ENCODE data around the gene ZBTB7C. TPM values are rescaled to one million over a fixed set of nuclear protein-coding genes. Genes with fewer than 3 reads are reported as not detected.

Gene ZBTB7C
- total and polyA plus RNA-seq, 9 of the 15 experiments (the other 6 are each of a cell fraction or from before 2014, with no cell fraction given) = not detected

DNA sequence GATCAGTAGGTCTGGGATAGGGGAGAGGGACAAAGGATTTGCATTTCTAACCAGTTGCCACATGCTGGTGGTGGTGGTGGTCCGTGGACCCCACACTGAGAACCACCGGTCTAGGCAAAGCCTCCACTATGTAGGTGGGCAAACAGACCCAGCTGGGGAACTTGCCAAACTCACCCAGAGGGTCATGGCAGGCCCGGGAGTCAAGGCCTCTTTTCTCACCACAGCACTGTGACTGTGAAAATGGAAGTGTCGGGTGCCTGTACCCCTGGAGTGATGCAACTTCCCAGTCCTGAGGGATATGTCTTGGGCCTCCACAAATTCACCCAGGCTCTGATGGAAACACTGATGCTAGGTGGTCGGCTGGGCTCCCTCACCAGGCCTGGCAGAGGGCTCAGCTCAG, 377.5 kb downstream of the ZBTB7C start:
- WGBS (ENCODE audit: insufficient coverage, low coverage, missing lambda C conversion rate) = 3% methylated on average over 4 of the region's 5 CpGs
- no peak for FAIRE-seq
- Histone ChIP-seq H3K9me1 (ENCODE audit: control insufficient read depth, insufficient read depth, low read length) (no peaks in the 10 kb centered on the region), H3K9ac (ENCODE audit: insufficient read depth in 1 of 2, low read depth in 2 of 2, low read length in 2 of 2) (no peak overlapping the region), H3K36me3 (ENCODE audit: control insufficient read depth, insufficient read depth, low read length) (no peaks in the 10 kb centered on the region), H3K4me3 (no peak overlapping the region), H2AFZ (ENCODE audit: low read depth, low read length) (no peak overlapping the region), H4K20me1 (replicated peaks; ENCODE audit: control insufficient read depth, insufficient read depth, low read length) (peaks cover 4% of the 10 kb centered on the region), H3K4me1 (replicated peaks in 1 of 2; ENCODE audit: control insufficient read depth in 2 of 2, insufficient read depth in 2 of 2, low read length in 2 of 2) (peaks cover 0 to 6% of the 10 kb centered on the region in 2 experiments; a peak in 2 of 5 replicates), H3K9me3 (replicated peaks; ENCODE audit: control insufficient read depth, insufficient read depth, low read depth, low read length) (no peaks in the 10 kb centered on the region), H3K27me3 (ENCODE audit: control insufficient read depth in 2 of 2, insufficient read depth in 2 of 2, low read length in 2 of 2) (peaks cover 0 to 56% of the 10 kb centered on the region in 2 experiments; a peak in 2 of 5 replicates), H3K79me2 (ENCODE audit: control insufficient read depth, insufficient read depth, low read length) (no peaks in the 10 kb centered on the region), H3K27ac (ENCODE audit: extremely low read depth, low read depth, low read length) (no peak overlapping the region), H3K4me2 (ENCODE audit: insufficient read depth, low read length) (no peak overlapping the region)
- in situ Hi-C loops (cut with MboI) (no loop called here), intact Hi-C loops (cut with micrococcal nuclease) (loop anchor here (5.0 to 10.0 kb wide), 2 partner anchors 63 to 416 kb away; no protein-coding TSS in a partner anchor)
- no peak for ATAC-seq
- BruUV-seq (replicated peaks) = no TSS peak
- TF ChIP-seq, protein P1, sequence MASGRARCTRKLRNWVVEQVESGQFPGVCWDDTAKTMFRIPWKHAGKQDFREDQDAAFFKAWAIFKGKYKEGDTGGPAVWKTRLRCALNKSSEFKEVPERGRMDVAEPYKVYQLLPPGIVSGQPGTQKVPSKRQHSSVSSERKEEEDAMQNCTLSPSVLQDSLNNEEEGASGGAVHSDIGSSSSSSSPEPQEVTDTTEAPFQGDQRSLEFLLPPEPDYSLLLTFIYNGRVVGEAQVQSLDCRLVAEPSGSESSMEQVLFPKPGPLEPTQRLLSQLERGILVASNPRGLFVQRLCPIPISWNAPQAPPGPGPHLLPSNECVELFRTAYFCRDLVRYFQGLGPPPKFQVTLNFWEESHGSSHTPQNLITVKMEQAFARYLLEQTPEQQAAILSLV (tag; IDR thresholded peaks at IDR 0.05) = no peak
- TF ChIP-seq BRD4 (IDR thresholded peaks at IDR 0.05) (no peak), ZNF644 (tag; IDR thresholded peaks at IDR 0.05; ENCODE audit: low read depth) (no peak), HDAC8 (tag; IDR thresholded peaks at IDR 0.05) (no peak), HDAC3 (IDR thresholded peaks at IDR 0.05; ENCODE audit: borderline replicate concordance, partially characterized antibody) (no peak), JUNB (CRISPR knock-in tag; conservative IDR thresholded peaks at IDR 0.05) (no peak), ZNF384 (IDR thresholded peaks at IDR 0.05; ENCODE audit: low read depth, low read length) (no peak), FOXJ2 (tag; IDR thresholded peaks at IDR 0.05) (no peak), CHD1 (IDR thresholded peaks at IDR 0.05; ENCODE audit: low read length) (no peak), TCF3 (CRISPR knock-in tag; IDR thresholded peaks at IDR 0.05) (no peak)
- DNase-seq (ENCODE audit: extremely low read depth in 1 of 4, low spot score in 3 of 4) = no peak
- POLR2A ChIA-PET = no interaction called here
- CTCF ChIA-PET (ENCODE audit: low intra/inter-chr PET ratio) = interaction anchor here (0.6 to 1.2 kb wide), 2 partner anchors 9 to 258 kb away, joined by 3 to 5 read pairs; no protein-coding TSS in a partner anchor

All from K562 (cell line).